ENCODE results near the gene COL17A1.

DNA sequence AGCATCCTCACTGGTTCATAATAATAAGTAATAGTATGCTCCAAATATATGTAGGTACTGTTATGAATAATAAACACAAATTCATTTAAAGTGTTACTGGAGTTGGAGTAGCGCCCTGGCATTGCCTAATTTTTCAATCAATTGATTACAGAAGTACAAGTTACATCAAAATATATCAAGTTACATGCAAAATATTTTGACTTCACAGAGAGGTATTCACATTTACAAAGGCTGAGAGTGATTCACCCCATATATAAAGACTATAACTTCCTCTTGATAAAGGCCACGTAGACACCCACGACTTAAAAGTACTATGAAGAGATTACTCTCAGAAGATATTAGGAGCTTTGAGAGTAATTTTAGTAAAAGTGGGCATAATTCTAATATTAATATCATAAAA lies 13.6 kb upstream of the COL17A1 start:
- TF ChIP-seq, protein P1, sequence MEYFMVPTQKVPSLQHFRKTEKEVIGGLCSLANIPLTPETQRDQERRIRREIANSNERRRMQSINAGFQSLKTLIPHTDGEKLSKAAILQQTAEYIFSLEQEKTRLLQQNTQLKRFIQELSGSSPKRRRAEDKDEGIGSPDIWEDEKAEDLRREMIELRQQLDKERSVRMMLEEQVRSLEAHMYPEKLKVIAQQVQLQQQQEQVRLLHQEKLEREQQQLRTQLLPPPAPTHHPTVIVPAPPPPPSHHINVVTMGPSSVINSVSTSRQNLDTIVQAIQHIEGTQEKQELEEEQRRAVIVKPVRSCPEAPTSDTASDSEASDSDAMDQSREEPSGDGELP (CRISPR knock-in tag; IDR thresholded peaks at IDR 0.05; ENCODE audit: borderline replicate concordance), result no peak
- TF ChIP-seq CTCF (IDR thresholded peaks at IDR 0.05 in 2 of 3, conservative IDR thresholded peaks at IDR 0.05 in 1 of 3; ENCODE audit: insufficient read depth in 2 of 3, low read depth in 1 of 3, low read length in 3 of 3) (no peak), ATF7 (IDR thresholded peaks at IDR 0.05) (no peak)
